OCI-LY7 (cell line): Measurements from ENCODE around the gene OSBPL7.

ENCODE experiments used
- CTCF ChIP-seq: fragments of 200-600 bp; sonication (generic); conservative IDR thresholded peaks from 2 replicates; pipeline ENCODE4 v1.5.1; 2014; ENCODE audit warnings: mild to moderate bottlenecking, antibody characterized with exemption, low read length, moderate library complexity, mixed read lengths
- EZH2phosphoT487 ChIP-seq: fragments of 200-600 bp; sonication (generic); IDR thresholded peaks from 2 replicates; pipeline ENCODE4 v1.6.1; 2018; ENCODE audit warnings: low read depth, borderline replicate concordance, mild to moderate bottlenecking, mixed run types, antibody characterized with exemption, low read length, moderate library complexity, mixed read lengths

- TF ChIP-seq CTCF (no peak), EZH2phosphoT487 (no peak)
Observed at GRCh38 chr17:47792979-47793378, 28.6 kb downstream of the OSBPL7 start.
